CD4-positive, alpha-beta T cell treated with Interleukin-2 at 100 ng/mL for 4 hours (primary cell): ENCODE data around the gene BRPF3.
A peak's percentile ranks its signal among the peaks of the same experiment; 100 is the strongest.
"Not testable (repeated sequence)": the region's sequence is repeated elsewhere in the genome, so short reads cannot be mapped to it uniquely, and the experiment has no call there.

ENCODE experiments used
- DNase-seq: peaks from one replicate; pipeline ENCODE4 v3.0.0-alpha.2; 2020; ENCODE audit warnings: low spot score

Gene BRPF3

GRCh38 chr6:36200998-36201596, 4.6 kb downstream of the BRPF3 start:
- no peak for DNase-seq

GRCh38 chr6:36201612-36202011, 5.1 kb downstream of the BRPF3 start:
- DNase-seq = no peak

DNA sequence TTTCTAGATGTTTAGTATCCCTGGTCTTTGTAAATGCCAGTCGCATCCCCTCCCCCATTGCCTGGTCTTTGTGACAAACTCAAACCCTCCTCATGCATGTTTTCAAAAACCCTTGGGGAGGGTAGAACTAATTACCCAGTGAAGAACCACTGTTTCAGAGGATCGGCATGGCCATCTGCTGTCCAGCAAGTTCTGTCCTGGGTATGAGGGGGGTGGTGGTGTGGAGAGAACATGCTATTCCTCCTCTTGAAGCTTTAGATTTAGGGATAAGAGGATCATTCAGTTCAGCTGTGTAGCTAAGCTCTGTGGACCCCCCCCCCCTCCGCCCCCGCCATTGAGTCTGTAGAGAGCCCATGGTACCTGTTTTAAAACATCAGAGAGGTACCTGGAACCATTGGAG, 5.6 kb downstream of the BRPF3 start:
- no peak for DNase-seq

- peak; percentile 58 for DNase-seq
Observed at GRCh38 chr6:36204068-36204753, 7.7 kb downstream of the BRPF3 start.

DNA sequence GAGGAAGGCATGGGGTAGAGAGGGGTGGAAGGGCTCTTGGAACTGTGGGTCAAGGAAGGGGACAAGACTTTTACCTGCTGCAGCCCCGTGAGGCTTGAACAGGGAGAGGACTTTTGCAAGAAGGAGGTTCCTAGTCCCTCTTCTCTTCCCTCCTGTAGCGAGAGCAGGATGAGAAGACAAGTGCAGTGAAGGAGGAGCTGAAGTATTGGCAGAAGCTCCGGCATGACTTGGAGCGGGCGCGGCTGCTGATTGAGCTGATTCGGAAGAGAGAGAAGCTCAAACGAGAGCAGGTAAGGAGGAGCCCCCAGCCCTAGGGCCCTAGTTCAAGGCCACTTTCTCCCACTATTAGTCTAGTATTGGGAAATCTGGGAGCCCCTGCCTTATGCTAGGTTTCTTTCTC, 10.6 kb downstream of the BRPF3 start:
- no peak for DNase-seq

- DNase-seq = no peak
Observed at GRCh38 chr6:36209606-36210005, 13.1 kb downstream of the BRPF3 start.

GRCh38 chr6:36210182-36210581, 13.6 kb downstream of the BRPF3 start:
- no peak for DNase-seq

DNA sequence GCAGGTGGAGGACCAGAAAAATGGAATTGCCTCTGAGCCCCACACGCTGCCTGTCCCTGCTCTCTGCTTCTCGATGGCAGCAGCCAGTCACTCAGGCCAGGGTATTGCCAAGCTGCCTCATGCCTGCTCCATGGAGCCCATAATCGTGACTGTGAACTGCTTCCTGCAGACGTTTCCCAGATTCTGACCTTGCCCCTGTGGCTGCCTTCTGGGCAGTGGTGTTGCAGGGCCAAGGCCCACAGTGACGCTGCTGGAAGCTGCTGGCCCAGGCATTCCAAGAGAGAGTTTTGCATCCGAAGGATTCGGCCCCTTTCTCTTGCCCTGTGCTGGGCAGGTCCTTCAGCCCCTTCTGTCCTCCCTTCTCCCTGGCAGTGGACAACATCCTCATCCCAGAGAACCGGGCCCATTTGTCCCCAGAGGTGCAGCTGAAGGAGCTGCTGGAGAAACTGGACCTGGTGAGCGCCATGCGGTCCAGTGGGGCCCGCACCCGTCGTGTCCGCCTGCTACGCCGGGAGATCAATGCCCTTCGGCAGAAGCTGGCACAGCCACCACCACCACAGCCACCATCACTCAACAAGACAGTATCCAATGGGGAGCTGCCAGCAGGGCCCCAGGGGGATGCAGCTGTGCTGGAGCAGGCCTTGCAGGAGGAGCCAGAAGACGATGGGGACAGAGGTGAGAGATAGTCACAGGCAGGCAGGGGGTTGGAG, 14.5 kb downstream of the BRPF3 start:
- no peak for DNase-seq

DNA sequence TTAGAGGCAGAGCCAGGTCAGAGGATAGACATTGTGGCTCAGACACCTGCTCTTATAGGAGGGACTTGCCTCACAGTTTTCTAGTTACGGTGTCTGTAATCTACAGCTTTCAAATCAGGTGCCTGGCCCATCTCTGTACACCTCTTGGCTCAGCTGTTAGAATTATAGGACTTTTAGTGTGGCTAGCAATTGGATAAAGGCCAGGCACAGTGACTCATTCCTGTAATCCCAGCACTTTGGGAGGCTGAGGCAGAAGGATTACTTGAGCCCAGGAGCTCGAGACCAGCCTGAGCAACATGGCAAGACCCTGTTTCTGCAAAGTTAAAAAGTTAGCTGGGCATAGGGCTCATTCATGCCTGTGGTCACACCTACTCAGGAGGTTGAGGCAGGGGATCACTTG, 20.0 kb downstream of the BRPF3 start:
- no peak for DNase-seq

DNA sequence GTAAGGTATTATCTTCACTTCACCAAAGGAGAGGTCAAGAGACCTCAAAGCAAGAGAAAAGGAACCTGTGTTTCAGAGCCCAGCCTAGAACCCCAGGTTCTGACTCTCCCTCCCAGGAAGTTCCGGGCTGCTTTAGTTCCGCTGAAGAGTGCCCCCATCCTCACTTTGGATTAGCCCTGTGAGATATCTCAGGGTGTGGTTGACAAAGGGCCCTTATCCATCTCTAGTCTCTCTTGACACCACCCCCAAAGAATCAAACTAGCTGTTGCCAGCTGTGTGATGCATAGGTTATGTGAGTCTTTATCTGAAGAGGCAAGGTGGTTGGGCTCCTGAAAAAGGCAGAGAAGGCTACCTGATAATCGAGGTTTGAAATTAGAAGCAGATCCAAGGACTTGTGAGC, 20.6 kb downstream of the BRPF3 start:
- no peak for DNase-seq

- DNase-seq = no peak
Observed at GRCh38 chr6:36217946-36218345, 21.4 kb downstream of the BRPF3 start.

- DNase-seq = not testable (repeated sequence)
Observed at GRCh38 chr6:36218516-36218915, 22.0 kb downstream of the BRPF3 start.

GRCh38 chr6:36219081-36219480, 22.5 kb downstream of the BRPF3 start:
- no peak for DNase-seq

- no peak for DNase-seq
Observed at GRCh38 chr6:36220226-36220625, 23.7 kb downstream of the BRPF3 start.

- no peak for DNase-seq
Observed at GRCh38 chr6:36221674-36222073, 25.1 kb downstream of the BRPF3 start.

DNA sequence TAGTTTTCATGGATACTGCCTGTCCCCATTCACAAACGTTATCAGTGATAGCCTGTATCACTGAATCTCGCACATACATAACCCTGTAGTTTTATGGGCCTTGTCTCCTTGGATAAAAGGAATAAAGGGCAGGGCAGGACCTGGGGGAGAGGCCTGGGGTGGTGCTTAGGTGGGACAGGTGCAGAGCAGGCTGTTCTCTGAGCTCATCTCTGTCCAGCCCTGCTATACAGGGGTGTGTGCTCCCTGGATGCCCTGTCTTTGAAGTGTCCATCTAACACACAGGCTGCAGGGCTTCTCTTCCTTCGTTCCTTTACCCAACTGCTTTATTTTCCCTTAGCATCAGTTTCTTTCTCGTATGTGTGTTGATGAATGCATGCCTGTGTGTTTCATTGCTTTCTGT, 26.4 kb downstream of the BRPF3 start:
- no peak for DNase-seq

DNA sequence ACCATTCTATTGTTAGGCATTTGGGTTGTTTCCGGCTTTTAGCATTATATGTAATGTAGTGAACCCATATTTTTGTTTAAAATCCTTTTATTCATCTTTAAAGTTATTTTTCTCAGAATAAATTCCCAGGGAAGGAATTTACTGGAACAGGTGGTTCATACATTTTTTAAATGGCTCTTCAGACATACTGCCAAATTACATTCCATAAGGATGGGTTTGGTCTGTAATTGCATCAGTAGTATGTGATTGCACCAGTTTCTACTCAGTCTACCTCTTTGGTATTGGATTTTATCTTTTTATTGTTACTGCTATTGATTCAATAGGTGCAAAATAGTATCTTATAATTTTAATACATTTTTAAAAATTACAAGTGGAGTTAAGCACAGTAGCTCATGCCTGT, 27.2 kb downstream of the BRPF3 start:
- DNase-seq = no peak

- DNase-seq = no peak
Observed at GRCh38 chr6:36224918-36225461, 28.4 kb downstream of the BRPF3 start.

- no peak for DNase-seq
Observed at GRCh38 chr6:36226438-36227047, 30.0 kb downstream of the BRPF3 start.

DNA sequence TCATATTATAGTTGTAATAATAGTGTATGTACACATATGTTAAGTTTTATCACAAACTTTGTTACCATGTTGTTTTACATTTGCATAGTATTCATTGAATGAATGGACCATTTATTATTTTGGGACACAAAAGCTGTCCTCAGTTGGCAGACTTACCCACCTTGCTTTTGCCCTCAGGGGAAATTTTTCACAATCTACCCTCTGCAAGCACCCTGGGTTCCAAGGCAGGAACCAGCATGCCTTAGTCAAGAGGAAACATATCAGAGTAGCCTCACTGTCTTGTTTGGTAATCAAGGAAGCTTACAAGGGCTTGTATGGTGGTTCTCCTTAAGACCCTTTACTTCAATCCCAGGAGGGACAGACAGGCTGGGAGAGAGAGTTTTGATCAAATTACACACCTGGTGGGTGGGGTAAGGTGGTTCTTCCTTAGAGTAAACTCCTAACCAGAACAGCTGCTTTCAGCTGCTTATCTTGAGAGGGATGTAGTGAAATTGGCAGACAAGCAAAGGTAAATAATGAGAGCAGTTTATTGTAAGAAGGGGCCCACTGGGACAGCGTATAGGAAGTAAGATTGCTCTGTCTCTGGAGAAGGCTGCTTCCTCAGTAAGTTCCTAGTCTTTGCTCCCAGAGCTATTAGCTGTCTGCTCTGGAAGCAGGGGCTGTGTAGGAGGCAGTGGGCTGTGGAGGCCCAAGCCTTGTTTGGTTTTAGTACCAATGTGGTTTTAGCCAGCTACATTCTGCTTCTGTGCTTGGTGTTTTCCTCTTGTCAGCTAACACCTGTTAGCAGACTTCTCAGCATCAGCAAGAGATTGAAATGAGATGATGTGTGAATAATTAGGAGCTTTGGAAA, 31.1 kb downstream of the BRPF3 start:
- DNase-seq = no peak

DNA sequence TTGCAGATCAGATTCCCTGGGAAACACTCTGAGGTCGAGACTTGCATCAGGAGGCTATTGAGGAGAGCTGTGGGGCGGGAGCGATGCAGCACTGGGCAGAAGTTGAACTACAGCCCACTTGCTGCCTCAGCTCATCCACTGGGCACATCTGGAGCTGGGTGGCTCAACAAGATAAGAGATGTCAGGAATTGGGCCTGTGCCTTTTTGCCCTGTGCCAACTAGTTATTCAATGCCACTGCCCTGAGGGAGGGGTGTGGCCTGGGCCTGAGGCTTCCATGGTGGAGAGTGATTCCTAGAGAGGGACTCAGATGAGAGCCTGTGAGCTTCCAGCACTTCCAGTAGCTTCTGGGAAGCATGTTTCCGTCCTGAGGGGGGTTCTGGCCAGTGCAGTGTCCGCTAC, 32.7 kb downstream of the BRPF3 start:
- no peak for DNase-seq

DNA sequence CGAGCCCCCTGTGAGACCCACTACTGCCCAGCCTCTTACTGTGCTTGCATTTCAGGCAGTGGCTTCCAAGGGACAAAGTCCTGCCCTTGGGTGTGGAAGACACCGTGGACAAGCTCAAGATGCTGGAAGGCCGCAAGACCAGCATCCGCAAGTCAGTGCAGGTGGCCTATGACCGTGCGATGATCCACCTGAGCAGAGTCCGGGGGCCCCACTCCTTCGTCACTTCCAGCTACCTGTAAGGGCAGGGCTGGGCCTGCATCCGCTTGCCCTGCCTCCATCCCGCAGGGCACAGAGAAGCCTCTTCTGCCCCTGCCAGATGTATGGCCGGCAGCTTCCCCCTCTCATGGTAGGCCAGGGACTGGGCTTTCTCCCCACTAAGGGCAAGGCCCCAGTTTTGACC, 33.8 kb downstream of the BRPF3 start:
- no peak for DNase-seq
